Measurements from ENCODE around the gene POLR2J3.
"Not testable (repeated sequence)": the region's sequence is repeated elsewhere in the genome, so short reads cannot be mapped to it uniquely, and the experiment has no call there.

POLR2J3 gene

DNA sequence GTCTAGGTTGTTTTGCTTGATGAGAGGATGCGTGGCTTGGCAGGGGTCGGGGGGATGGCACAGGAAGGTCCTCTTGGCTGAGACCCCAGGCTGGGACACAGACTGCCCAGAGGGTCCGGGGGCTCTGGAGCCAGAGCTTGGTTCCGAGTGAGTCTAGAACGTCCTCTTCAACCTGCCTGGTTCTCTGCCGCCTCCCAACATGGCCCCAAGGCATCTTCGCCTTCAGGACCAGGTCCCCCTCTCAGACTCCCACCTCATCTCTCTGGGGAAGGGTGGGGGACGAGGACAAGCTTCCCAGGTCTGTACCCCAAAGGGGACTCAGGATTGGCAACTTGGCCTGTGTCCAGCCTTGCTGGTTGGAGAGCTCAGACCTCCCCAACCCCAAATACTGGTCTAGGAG lies 30.3 kb downstream of the POLR2J3 start:
- not testable (repeated sequence) for H3K27me3 ChIP-seq (ENCODE audit: insufficient read depth, low read length); H3K4me3 ChIP-seq (ENCODE audit: low read depth, low read length); H3K79me2 ChIP-seq (ENCODE audit: control insufficient read depth, insufficient read depth, low read length, poor library complexity); H2AFZ ChIP-seq (ENCODE audit: insufficient read depth, low read length, poor library complexity); H3K14ac ChIP-seq (ENCODE audit: low read length); H3K4ac ChIP-seq (ENCODE audit: low read depth, low read length); H3K23ac ChIP-seq (ENCODE audit: low read length); H3K36me3 ChIP-seq (ENCODE audit: control insufficient read depth in 1 of 2, insufficient read depth in 2 of 2, low read length in 2 of 2); H3K18ac ChIP-seq (ENCODE audit: low read length); H3K9ac ChIP-seq (ENCODE audit: low read length); H3K9me3 ChIP-seq (ENCODE audit: insufficient read depth, low read depth, low read length); DNase-seq; H2BK120ac ChIP-seq (ENCODE audit: insufficient read depth, low read length, poor library complexity); H3K4me2 ChIP-seq (ENCODE audit: low read length); H4K8ac ChIP-seq (ENCODE audit: low read depth, low read length); H3K27ac ChIP-seq (ENCODE audit: low read depth, low read length); H4K12ac ChIP-seq (ENCODE audit: low read depth, low read length); H4K91ac ChIP-seq (ENCODE audit: low read depth, low read length); H2BK12ac ChIP-seq (ENCODE audit: low read length); H2AK5ac ChIP-seq (ENCODE audit: low read length); H2BK5ac ChIP-seq (ENCODE audit: low read depth, low read length, poor library complexity); H3K4me1 ChIP-seq (ENCODE audit: control insufficient read depth in 1 of 2, insufficient read depth in 2 of 2, low read length in 2 of 2); H3K79me1 ChIP-seq (ENCODE audit: low read length)
- WGBS (ENCODE audit: extremely low coverage, insufficient coverage, insufficient read length) = no CpG with 5 or more reads among the region's 8 CpGs

DNA sequence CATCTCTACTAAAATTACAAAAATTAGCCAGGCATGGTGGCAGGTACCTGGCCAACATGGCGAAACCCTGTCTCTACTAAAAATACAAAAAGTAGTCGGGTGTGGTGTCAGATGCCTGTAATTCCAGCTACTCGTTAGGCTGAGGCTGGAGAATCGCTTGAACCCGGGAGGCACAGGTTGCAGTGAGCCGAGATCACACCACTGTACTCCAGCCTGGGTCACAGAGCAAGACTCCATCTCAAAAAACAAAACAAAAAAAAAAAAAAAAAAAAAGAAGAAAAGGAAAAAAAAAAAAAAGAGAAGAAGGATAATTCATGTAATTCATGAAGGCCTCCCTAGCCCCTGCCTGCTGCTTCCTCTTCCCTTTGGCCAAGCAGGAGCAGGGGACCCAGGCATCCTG lies 31.8 kb downstream of the POLR2J3 start:
- H3K9ac ChIP-seq (ENCODE audit: low read length); H3K23ac ChIP-seq (ENCODE audit: low read length); H3K4me1 ChIP-seq (ENCODE audit: control insufficient read depth in 1 of 2, insufficient read depth in 2 of 2, low read length in 2 of 2); H3K36me3 ChIP-seq (ENCODE audit: control insufficient read depth in 1 of 2, insufficient read depth in 2 of 2, low read length in 2 of 2); H4K12ac ChIP-seq (ENCODE audit: low read depth, low read length); H3K9me3 ChIP-seq (ENCODE audit: insufficient read depth, low read depth, low read length); H3K79me1 ChIP-seq (ENCODE audit: low read length); H2AFZ ChIP-seq (ENCODE audit: insufficient read depth, low read length, poor library complexity); H3K4me3 ChIP-seq (ENCODE audit: low read depth, low read length); H3K4ac ChIP-seq (ENCODE audit: low read depth, low read length); H4K8ac ChIP-seq (ENCODE audit: low read depth, low read length); H4K91ac ChIP-seq (ENCODE audit: low read depth, low read length); DNase-seq; H3K18ac ChIP-seq (ENCODE audit: low read length); H2AK5ac ChIP-seq (ENCODE audit: low read length); H2BK5ac ChIP-seq (ENCODE audit: low read depth, low read length, poor library complexity); H2BK120ac ChIP-seq (ENCODE audit: insufficient read depth, low read length, poor library complexity); H3K79me2 ChIP-seq (ENCODE audit: control insufficient read depth, insufficient read depth, low read length, poor library complexity); H3K4me2 ChIP-seq (ENCODE audit: low read length); H3K27ac ChIP-seq (ENCODE audit: low read depth, low read length); H2BK12ac ChIP-seq (ENCODE audit: low read length); H3K27me3 ChIP-seq (ENCODE audit: insufficient read depth, low read length); H3K14ac ChIP-seq (ENCODE audit: low read length): not testable (repeated sequence)
- WGBS (ENCODE audit: extremely low coverage, insufficient coverage, insufficient read length) = no CpG with 5 or more reads among the region's 6 CpGs

DNA sequence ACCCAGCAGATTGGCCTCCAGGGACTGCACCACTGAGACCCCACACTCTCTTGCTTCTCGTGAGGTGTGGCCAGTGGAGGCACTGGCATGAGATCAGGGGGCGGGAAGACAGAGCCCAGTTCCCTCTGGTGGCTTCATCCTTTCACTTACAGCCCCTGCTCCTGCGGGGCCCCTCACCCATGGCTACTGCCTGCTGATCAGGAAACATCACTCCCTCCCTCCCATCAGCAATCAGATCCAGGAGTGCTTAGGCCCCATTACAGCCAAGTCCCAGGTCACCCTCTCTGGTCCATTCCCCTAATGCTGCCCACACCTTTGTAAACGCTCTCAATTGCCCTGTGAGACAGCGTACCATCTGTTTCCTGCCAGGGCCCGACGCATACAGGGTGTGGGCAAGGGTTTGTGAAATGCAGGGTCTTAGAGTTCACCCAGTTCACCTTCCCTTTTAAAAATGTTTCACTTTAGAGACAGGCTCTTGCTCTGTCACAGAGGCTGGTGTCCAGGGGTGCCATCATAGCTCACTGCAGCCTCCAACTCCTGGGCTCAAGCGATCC lies 37.2 kb downstream of the POLR2J3 start:
- not testable (repeated sequence) for H4K12ac ChIP-seq (ENCODE audit: low read depth, low read length); H2AFZ ChIP-seq (ENCODE audit: insufficient read depth, low read length, poor library complexity); H3K4ac ChIP-seq (ENCODE audit: low read depth, low read length); DNase-seq; H3K27ac ChIP-seq (ENCODE audit: low read depth, low read length); H3K18ac ChIP-seq (ENCODE audit: low read length); H3K79me1 ChIP-seq (ENCODE audit: low read length); H3K79me2 ChIP-seq (ENCODE audit: control insufficient read depth, insufficient read depth, low read length, poor library complexity); H3K23ac ChIP-seq (ENCODE audit: low read length); H2BK12ac ChIP-seq (ENCODE audit: low read length); H3K27me3 ChIP-seq (ENCODE audit: insufficient read depth, low read length); H4K91ac ChIP-seq (ENCODE audit: low read depth, low read length); H3K9me3 ChIP-seq (ENCODE audit: insufficient read depth, low read depth, low read length); H3K9ac ChIP-seq (ENCODE audit: low read length); H2BK5ac ChIP-seq (ENCODE audit: low read depth, low read length, poor library complexity); H3K4me1 ChIP-seq (ENCODE audit: control insufficient read depth in 1 of 2, insufficient read depth in 2 of 2, low read length in 2 of 2); H3K4me3 ChIP-seq (ENCODE audit: low read depth, low read length); H2AK5ac ChIP-seq (ENCODE audit: low read length); H3K36me3 ChIP-seq (ENCODE audit: control insufficient read depth in 1 of 2, insufficient read depth in 2 of 2, low read length in 2 of 2); H3K14ac ChIP-seq (ENCODE audit: low read length); H4K8ac ChIP-seq (ENCODE audit: low read depth, low read length); H2BK120ac ChIP-seq (ENCODE audit: insufficient read depth, low read length, poor library complexity); H3K4me2 ChIP-seq (ENCODE audit: low read length)
- WGBS (ENCODE audit: extremely low coverage, insufficient coverage, insufficient read length) = no CpG with 5 or more reads among the region's 8 CpGs

DNA sequence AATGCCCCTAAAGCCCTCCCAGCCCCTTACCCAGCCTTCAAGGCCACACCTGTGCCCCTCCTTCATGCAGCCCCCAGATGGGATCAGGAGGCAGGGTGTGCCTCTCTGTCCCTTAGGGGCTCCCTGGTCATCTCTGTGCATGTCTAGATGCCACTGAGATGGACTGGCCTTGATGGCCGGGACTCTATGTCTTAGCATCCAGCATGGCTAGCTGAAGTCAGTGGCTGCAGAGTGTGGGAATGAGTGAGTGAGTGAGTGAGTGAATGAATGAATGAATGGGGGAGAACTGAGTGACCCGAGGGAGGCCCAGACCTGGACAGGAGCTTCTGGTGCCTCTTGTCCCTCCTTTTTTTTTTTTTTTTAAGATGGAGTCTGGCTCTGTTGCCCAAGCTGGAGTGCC lies 40.3 kb downstream of the POLR2J3 start:
- not testable (repeated sequence) for H3K14ac ChIP-seq (ENCODE audit: low read length); H3K4me2 ChIP-seq (ENCODE audit: low read length); H3K4me3 ChIP-seq (ENCODE audit: low read depth, low read length); H3K36me3 ChIP-seq (ENCODE audit: control insufficient read depth in 1 of 2, insufficient read depth in 2 of 2, low read length in 2 of 2); H2BK120ac ChIP-seq (ENCODE audit: insufficient read depth, low read length, poor library complexity); H2AFZ ChIP-seq (ENCODE audit: insufficient read depth, low read length, poor library complexity); H3K27me3 ChIP-seq (ENCODE audit: insufficient read depth, low read length); H2BK12ac ChIP-seq (ENCODE audit: low read length); H3K18ac ChIP-seq (ENCODE audit: low read length); H4K8ac ChIP-seq (ENCODE audit: low read depth, low read length); H3K27ac ChIP-seq (ENCODE audit: low read depth, low read length); H3K9me3 ChIP-seq (ENCODE audit: insufficient read depth, low read depth, low read length); H2AK5ac ChIP-seq (ENCODE audit: low read length); H3K79me1 ChIP-seq (ENCODE audit: low read length); H3K4me1 ChIP-seq (ENCODE audit: control insufficient read depth in 1 of 2, insufficient read depth in 2 of 2, low read length in 2 of 2); H3K79me2 ChIP-seq (ENCODE audit: control insufficient read depth, insufficient read depth, low read length, poor library complexity); H3K4ac ChIP-seq (ENCODE audit: low read depth, low read length); H4K12ac ChIP-seq (ENCODE audit: low read depth, low read length); H4K91ac ChIP-seq (ENCODE audit: low read depth, low read length); DNase-seq; H2BK5ac ChIP-seq (ENCODE audit: low read depth, low read length, poor library complexity); H3K23ac ChIP-seq (ENCODE audit: low read length); H3K9ac ChIP-seq (ENCODE audit: low read length)
- WGBS (ENCODE audit: extremely low coverage, insufficient coverage, insufficient read length) = no CpG with 5 or more reads among the region's 2 CpGs

Measured in trophoblast cell (in vitro differentiated cells and primary cell).